Smooth muscle cell (in vitro differentiated cells): ENCODE results near the gene ACSS1. TPM values are rescaled to one million over a fixed set of nuclear protein-coding genes. Genes with fewer than 3 reads are reported as not detected.

Experiments
- DNase-seq: peaks from one replicate; lab custom pipeline; 2025; ENCODE audit not compliant: unreplicated experiment; lab: John Stamatoyannopoulos, UW
- H2AFZ ChIP-seq: fragments of 200-600 bp; sonication (generic); 2 replicates; pipeline ENCODE4 v1.6.0; 2016; ENCODE audit warnings: antibody characterized with exemption, low read depth, mild to moderate bottlenecking
- H3F3A ChIP-seq: fragments of 200-600 bp; sonication (generic); 2 replicates; pipeline ENCODE4 v1.6.0; 2017; ENCODE audit warnings: antibody characterized with exemption, low read depth
- H3K27ac ChIP-seq: fragments of 200-600 bp; sonication (generic); 2 replicates; pipeline ENCODE4 v1.5.1; 2016; ENCODE audit warnings: low read depth, mild to moderate bottlenecking
- H3K27me3 ChIP-seq: fragments of 200-600 bp; sonication (generic); 2 replicates; pipeline ENCODE4 v1.6.1; 2016; ENCODE audit warnings: low read depth, mild to moderate bottlenecking
- H3K36me3 ChIP-seq: fragments of 200-600 bp; sonication (generic); 2 replicates; pipeline ENCODE4 v1.5.1; 2016; ENCODE audit warnings: low read depth
- H3K4me1 ChIP-seq: fragments of 200-600 bp; sonication (generic); 2 replicates; pipeline ENCODE4 v1.5.1; 2016; ENCODE audit warnings: low read depth
- H3K4me2 ChIP-seq: fragments of 200-600 bp; sonication (generic); 2 replicates; pipeline ENCODE4 v1.6.0; 2016; ENCODE audit warnings: mild to moderate bottlenecking
- H3K4me3 ChIP-seq: fragments of 200-600 bp; sonication (generic); 2 replicates; pipeline ENCODE4 v1.5.1; 2016; ENCODE audit warnings: mild to moderate bottlenecking
- H3K79me2 ChIP-seq: fragments of 200-600 bp; sonication (generic); 2 replicates; pipeline ENCODE4 v1.6.0; 2016; ENCODE audit warnings: low read depth, mild to moderate bottlenecking
- H3K9ac ChIP-seq: fragments of 200-600 bp; sonication (generic); 2 replicates; pipeline ENCODE4 v1.6.0; 2016; ENCODE audit warnings: low read depth
- H3K9me3 ChIP-seq: fragments of 200-600 bp; sonication (generic); replicated peaks from 2 replicates; pipeline ENCODE4 v1.5.1; 2016; ENCODE audit warnings: low read depth
- H4K20me1 ChIP-seq: fragments of 200-600 bp; sonication (generic); 2 replicates; pipeline ENCODE4 v1.6.0; 2016; ENCODE audit warnings: low read depth
- CTCF ChIP-seq: fragments of 200-600 bp; sonication (generic); IDR thresholded peaks from 2 replicates; pipeline ENCODE4 v1.5.1; 2017; ENCODE audit warnings: borderline replicate concordance, mild to moderate bottlenecking, antibody characterized with exemption; ENCODE audit not compliant: insufficient read depth, poor library complexity, severe bottlenecking
- WGBS: methylation state at CpG from one replicate; pipeline ENCODE4 v1.1.7; 2016; ENCODE audit warnings: low lambda C conversion rate; 5-methylcytosine and 5-hydroxymethylcytosine counted together
- polyA plus RNA-seq: library from polyadenylated mRNA; unstranded; fragments of >200 nt; fragmentation: Nextera tagmentation; extraction: Ambion mirVana; gene quantifications from 2 replicates; pipeline ENCODE4 v1.2.1, GENCODE V29; 2016
- total RNA-seq: library from RNA; depleted of rRNA; stranded (reverse); fragments of >200 nt; gene quantifications from 2 replicates; pipeline ENCODE4 v1.2.3, GENCODE V29; 2014

ACSS1 gene
- total and polyA plus RNA-seq, 2 experiments from 2014 or later = 2.4 to 2.8 TPM

- WGBS = 85% methylated on average over 1 of the region's 1 CpG
- no peaks in the 10 kb centered on the region for H4K20me1 ChIP-seq
- H3K79me2 ChIP-seq = peaks cover 10% of the 10 kb centered on the region
- no peaks in the 10 kb centered on the region for H3K9me3 ChIP-seq
- no peak overlapping the region for H2AFZ ChIP-seq
- H3K9ac ChIP-seq = no peak overlapping the region
- no peak for TF ChIP-seq CTCF
- H3K27ac ChIP-seq = no peak overlapping the region
- H3K4me3 ChIP-seq = no peak overlapping the region
- no peak for DNase-seq
- H3K36me3 ChIP-seq = peaks cover 12% of the 10 kb centered on the region
- H3K27me3 ChIP-seq = no peaks in the 10 kb centered on the region
- no peaks in the 10 kb centered on the region for H3F3A ChIP-seq
- no peak overlapping the region for H3K4me2 ChIP-seq
- no peaks in the 10 kb centered on the region for H3K4me1 ChIP-seq
Measured at GRCh38 chr20:24977336-24977735, 80.6 kb downstream of the ACSS1 start.

GRCh38 chr20:24972341-24972740, 85.6 kb downstream of the ACSS1 start:
- peaks cover 10% of the 10 kb centered on the region for H3K36me3 ChIP-seq
- no peak overlapping the region for H3K4me2 ChIP-seq
- TF ChIP-seq CTCF = no peak
- peaks cover 10% of the 10 kb centered on the region for H3K79me2 ChIP-seq
- no peaks in the 10 kb centered on the region for H3K27me3 ChIP-seq
- H3K9me3 ChIP-seq = no peaks in the 10 kb centered on the region
- no peaks in the 10 kb centered on the region for H3F3A ChIP-seq
- no peaks in the 10 kb centered on the region for H4K20me1 ChIP-seq
- no peak overlapping the region for H2AFZ ChIP-seq
- no peaks in the 10 kb centered on the region for H3K4me1 ChIP-seq
- WGBS = 86% methylated on average over 2 of the region's 2 CpGs
- H3K27ac ChIP-seq = no peak overlapping the region
- H3K9ac ChIP-seq = no peak overlapping the region
- no peak overlapping the region for H3K4me3 ChIP-seq
- DNase-seq = no peak

GRCh38 chr20:24971376-24972101, 86.4 kb downstream of the ACSS1 start:
- no peaks in the 10 kb centered on the region for H3F3A ChIP-seq
- no peak overlapping the region for H3K4me2 ChIP-seq
- no peaks in the 10 kb centered on the region for H4K20me1 ChIP-seq
- 91% methylated on average over 6 of the region's 6 CpGs for WGBS
- peaks cover 10% of the 10 kb centered on the region for H3K79me2 ChIP-seq
- H3K27ac ChIP-seq = no peak overlapping the region
- H2AFZ ChIP-seq = no peak overlapping the region
- no peaks in the 10 kb centered on the region for H3K4me1 ChIP-seq
- TF ChIP-seq CTCF = no peak
- H3K4me3 ChIP-seq = no peak overlapping the region
- DNase-seq = no peak
- H3K27me3 ChIP-seq = no peaks in the 10 kb centered on the region
- H3K36me3 ChIP-seq = peaks cover 5% of the 10 kb centered on the region
- H3K9me3 ChIP-seq = no peaks in the 10 kb centered on the region
- H3K9ac ChIP-seq = no peak overlapping the region

- Histone ChIP-seq H3K9me3 (no peaks in the 10 kb centered on the region), H3K4me3 (no peak overlapping the region), H2AFZ (no peak overlapping the region), H4K20me1 (no peaks in the 10 kb centered on the region), H3K36me3 (peaks cover 4% of the 10 kb centered on the region), H3K79me2 (peaks cover 9% of the 10 kb centered on the region), H3K4me1 (no peaks in the 10 kb centered on the region), H3K9ac (no peak overlapping the region), H3K4me2 (no peak overlapping the region), H3K27ac (no peak overlapping the region), H3F3A (no peaks in the 10 kb centered on the region), H3K27me3 (no peaks in the 10 kb centered on the region)
- no peak for DNase-seq
- 99% methylated on average over 8 of the region's 8 CpGs for WGBS
- no peak for TF ChIP-seq CTCF
Measured at GRCh38 chr20:24970754-24971153, 87.2 kb downstream of the ACSS1 start.
